HG03045 (cell line): ENCODE results near the gene AHI1.

Experiments used
- ATAC-seq: cut with Tn5 transposase; IDR thresholded peaks from one replicate; pipeline ENCODE4 v1.9.1; 2021; ENCODE audit warnings: mild to moderate bottlenecking, moderate library complexity; ENCODE audit not compliant: unreplicated experiment

AHI1 gene

DNA sequence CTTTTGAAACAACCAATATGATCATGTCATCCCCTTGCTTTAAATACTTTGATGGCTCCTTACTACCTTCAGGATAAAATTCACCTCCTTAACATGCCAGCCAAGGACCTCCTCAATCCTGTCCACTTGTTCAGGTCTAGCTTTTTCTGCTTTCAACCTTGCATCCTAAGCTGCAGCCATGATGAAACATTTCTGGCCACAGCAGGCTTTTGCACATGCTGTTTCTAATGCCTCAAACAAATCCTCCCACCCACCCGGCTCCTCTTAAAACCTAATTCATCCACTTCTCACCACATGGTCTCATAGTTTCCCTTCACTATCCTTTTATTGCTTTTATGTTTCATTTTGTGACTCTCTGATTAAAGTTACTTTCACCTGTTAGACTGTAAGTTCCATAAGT lies 191.9 kb downstream of the AHI1 start:
- no peak for ATAC-seq

- no peak for ATAC-seq
These were observed 192.7 kb downstream of the AHI1 start for GRCh38 chr6:135304883-135305282.

DNA sequence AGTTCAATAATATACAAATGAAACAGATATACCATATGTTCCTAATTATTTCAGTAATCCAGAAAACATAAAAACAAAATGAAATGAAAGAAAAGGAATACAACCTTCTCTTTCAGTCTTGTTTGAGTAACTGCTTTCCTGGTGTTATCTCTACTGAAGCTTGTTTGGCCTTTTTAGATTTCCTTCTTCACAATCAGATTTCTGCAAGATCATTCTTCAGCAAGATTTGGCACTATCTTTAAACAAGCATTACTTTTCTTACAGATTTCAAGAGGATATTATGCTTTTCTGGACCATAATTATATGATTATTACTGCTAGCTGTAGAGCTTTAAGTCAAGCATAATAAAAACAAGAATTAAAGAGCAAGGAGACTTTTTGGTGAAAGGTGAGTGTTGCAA lies 196.2 kb downstream of the AHI1 start:
- ATAC-seq: no peak

- no peak for ATAC-seq
These were observed 197.0 kb downstream of the AHI1 start for GRCh38 chr6:135300576-135300975.

GRCh38 chr6:135299256-135299655 lies 198.3 kb downstream of the AHI1 start:
- no peak for ATAC-seq

DNA sequence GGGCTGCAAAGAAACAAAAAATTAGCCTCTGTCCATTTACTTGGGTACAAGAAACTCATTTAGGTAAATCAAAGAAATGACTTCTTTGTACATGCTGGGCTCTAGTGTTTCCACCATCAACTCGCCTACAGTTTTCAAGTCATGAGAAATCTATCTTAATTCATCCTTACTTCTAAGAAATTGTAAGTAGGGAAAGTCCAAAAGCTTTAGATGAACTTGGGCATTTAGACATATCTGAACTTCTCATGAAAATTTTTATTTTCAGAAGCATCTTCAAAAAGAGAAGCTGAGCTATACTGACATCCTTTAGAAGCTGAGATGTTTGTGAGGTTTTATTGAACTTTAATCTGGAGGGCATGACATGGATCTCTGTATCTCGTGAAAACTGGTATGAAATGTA lies 199.1 kb downstream of the AHI1 start:
- no peak for ATAC-seq

DNA sequence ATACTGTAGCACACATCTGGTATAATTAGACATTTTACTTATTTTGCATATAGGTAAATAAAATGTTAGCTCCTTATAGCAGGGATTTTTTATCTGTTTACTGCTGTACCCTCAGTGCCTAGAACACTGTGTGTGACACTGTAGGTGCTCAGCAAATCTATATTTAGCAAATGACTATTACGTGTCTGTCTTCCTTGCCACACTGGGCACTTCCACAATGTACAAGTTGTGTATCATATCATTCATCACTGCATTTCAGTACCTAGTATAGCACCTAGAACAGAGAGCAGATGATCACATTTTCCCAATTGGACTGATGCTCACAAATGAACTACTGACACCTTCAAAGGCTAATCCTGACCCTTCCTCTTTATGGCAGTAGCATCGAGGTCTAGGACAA lies 200.8 kb downstream of the AHI1 start:
- no peak for ATAC-seq

DNA sequence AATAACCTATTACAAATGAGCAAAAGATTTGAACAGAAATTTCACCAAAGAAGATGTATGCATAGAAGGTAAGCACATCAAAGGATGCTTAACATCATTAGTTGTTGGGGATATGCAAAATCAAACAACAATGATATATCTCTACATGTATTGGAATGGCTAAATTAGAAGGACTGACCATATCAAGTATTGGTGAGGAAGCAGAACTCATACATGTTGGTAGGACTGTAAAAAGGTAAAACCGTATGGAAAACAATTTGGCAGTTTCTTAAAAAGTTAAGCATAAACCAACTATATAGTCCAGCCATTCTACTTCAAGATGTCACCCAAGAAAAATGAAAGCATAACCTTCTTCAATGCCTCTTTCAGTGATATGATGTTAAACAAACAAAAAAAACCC lies 202.5 kb downstream of the AHI1 start:
- no peak for ATAC-seq

DNA sequence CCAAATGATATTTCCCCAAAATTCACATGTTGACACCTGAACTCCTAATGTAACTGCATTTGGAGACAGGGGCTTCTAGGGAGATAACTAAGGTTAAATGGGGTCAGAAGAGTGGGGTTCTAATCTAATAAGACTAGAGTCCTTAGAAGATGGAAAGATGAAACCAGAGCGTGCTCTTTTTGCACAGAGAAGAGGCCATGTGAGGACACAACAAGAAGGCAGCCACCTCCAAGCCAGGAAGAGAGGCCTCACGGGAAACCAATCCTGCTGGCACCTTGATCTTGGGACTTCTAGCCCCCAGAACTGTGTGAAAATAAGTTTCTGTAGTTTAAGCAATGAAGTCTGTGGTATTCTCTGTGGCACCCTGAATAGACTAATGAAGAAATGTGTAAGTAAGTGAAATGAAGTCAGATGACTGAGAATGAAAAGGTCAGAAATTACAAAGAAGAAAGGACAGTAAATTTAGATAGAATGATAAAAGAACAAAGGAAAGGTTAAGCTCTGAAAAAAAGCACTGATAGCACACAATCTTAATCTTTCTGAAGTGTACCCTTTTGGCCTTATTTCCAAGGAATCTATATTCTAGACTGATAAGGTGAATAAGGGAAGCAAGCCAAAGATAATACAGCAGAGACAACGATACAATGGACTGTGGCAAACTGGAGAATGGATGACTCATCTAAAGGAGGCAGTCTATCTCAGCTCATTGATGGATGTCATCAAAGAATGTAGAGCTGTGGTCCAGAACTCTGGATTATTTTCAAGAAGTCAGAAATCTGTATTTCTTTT lies 206.1 kb downstream of the AHI1 start:
- ATAC-seq: no peak

- no peak for ATAC-seq
These were observed 207.7 kb downstream of the AHI1 start for GRCh38 chr6:135289816-135290215.

DNA sequence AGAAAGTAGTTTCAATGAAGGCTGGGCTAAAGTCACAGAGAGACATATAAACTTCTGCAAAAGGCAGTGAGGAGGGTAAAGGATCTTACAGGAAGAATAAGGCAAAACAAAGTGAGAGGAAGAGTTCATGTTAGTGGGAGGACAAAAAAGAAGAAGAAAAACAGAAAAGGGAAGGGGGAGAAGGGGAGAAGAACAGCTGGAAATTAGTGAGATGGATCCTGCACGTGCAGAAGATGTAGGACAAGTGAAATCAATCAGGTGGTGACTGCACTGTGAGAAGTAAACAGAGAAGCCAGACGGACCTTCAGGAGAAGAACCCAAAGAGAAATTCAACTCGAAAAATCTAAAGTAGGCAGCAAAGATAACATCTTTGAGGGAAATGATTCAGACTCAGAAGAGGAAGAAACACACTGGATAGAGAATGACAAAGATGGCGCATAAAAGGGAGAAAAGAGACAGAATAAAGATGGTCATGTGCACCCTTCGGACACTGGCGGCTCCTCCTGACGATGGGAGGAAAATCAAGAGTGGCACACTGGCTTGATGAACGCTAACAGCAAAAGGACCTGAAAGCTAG lies 210.5 kb downstream of the AHI1 start:
- no peak for ATAC-seq

GRCh38 chr6:135285165-135285564 lies 212.4 kb downstream of the AHI1 start:
- ATAC-seq: no peak

DNA sequence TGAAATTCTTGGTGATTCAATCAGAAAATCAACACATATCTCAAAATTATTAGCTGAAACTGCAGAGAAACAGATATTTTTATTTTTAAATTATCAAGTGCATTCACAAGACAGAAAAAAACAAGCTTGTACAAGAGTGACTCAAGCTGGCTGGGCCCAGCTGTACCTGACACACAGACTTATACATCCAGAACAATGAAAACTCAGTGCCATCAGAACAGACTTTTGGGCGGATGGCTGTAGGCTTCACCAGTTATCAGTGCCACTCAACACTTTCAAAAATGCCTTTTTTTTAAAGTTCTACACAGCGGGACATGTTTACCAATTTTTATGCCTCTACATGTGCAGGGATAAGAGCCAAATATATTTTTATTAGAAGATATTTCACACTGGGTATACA lies 213.6 kb downstream of the AHI1 start:
- no peak for ATAC-seq

GRCh38 chr6:135282395-135282794 lies 215.1 kb downstream of the AHI1 start:
- ATAC-seq: no peak

GRCh38 chr6:135281964-135282363 lies 215.6 kb downstream of the AHI1 start:
- ATAC-seq: no peak

DNA sequence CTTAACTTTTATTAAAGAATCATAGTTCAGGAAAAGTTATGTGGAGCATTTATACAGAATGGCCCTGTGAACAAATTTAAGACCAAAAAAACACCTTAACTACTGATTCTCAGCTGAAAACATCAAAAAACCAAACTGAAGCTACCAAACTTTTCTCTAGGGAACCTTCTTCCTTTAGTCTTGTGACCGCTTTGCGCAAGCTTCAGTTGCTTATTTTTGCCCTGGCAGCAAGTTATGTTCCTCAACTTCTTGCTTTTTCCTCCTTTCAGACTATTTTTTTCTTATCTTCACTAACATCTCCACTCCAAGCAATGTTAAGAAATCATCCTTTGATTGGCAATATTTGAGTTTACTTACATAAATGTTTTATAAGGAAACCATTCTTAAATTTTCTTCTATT lies 216.3 kb downstream of the AHI1 start:
- ATAC-seq: no peak

- no peak for ATAC-seq
These were observed 217.0 kb downstream of the AHI1 start for GRCh38 chr6:135280375-135281136.

DNA sequence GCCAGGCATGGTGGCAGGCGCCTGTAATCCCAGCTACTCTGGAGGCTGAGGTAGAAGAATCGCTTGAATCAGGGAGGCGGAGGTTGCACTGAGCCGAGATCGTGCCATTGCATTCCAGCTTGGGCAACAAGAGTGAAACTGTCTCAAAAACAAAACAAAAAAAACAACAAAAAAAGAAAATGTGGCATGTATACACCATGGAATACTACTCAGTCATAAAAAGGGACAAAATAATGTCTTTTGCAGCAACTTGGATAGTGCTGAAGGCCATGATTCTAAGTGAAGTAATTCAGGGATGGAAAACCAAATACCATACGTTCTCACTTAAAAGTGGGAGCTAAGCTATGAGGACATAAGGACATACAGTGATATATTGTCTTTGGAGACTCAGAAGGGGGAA lies 220.1 kb downstream of the AHI1 start:
- ATAC-seq: no peak

GRCh38 chr6:135274561-135275293 lies 222.8 kb downstream of the AHI1 start:
- no peak for ATAC-seq

GRCh38 chr6:135271626-135272025 lies 225.9 kb downstream of the AHI1 start:
- ATAC-seq: no peak
